HEK293 (cell line): Measurements from ENCODE around the gene RBBP8NL.

Experiments
- CTCF ChIP-seq: fragments of 450-650 bp; formaldehyde crosslinking; IDR thresholded peaks from 2 replicates; pipeline ENCODE4 v1.5.1; 2016; ENCODE audit warnings: missing biosample characterization, missing genetic modification characterization
- ZBTB17 ChIP-seq: fragments of 450-650 bp; formaldehyde crosslinking; IDR thresholded peaks from 2 replicates; pipeline ENCODE4 v1.5.1; 2016; ENCODE audit warnings: missing biosample characterization, missing genetic modification characterization
- ZBTB8A ChIP-seq: fragments of 450-650 bp; formaldehyde crosslinking; IDR thresholded peaks from 2 replicates; pipeline ENCODE4 v1.5.1; 2016; ENCODE audit warnings: missing biosample characterization, missing genetic modification characterization
- ZNF473 ChIP-seq: fragments of 450-650 bp; formaldehyde crosslinking; IDR thresholded peaks from 2 replicates; pipeline ENCODE4 v1.5.1; 2017; ENCODE audit warnings: missing biosample characterization, missing genetic modification characterization

DNA sequence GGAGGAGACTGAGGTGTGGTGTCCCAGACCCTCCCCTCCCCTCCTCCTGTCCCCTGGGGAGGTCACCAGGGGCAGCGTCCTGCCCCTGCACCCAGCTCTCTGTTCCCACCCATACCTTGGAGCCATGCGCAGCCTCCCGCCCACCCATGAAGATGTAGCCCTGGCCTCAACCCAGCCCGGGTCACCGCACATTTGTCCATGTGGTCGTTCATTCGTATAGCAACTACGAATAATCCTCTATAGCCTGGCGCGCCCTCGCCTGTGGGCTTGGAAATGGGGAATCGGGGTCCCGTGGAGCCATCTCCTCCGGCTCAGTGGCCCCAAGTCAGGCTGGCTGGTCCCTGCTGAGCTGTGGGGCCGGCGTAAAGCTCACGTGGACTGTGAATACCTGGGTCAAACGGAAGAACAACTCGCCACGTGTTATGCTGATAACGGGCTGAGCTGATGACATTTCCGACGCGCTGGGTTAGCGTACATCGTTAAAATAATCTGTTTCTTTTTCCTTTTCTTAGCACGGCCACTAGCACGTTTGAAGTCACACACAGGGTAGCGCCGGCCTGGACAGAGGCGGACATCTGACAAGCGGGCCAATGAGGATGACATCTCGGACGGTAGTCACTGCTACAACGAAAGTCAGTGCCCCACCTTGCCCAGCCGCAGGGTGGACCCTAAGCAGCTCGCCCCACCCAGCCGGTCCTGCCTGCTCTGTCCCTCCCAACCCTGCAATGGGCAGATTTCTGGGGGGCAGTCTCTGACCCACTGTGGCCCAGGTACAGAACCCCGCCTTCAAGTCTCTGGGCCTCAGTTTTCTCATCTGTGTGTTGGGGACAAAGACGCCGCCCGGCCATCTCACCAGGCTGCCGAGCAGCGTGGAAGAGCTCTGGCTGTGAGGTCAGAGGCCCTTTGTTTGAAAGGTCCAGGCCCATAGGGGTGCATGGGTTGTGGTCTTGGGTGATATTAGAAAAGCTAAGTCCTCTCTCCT, 19.8 kb upstream of the RBBP8NL start:
- TF ChIP-seq ZNF473 (tag by site-specific recombination) (no peak), ZBTB17 (tag by site-specific recombination) (no peak), CTCF (tag by site-specific recombination) (no peak), ZBTB8A (tag by site-specific recombination) (no peak)
